NCI-H2227 treated with DMSO at 0.1 percent for 48 hours (cell line): ENCODE results near the gene RAP1GAP2.
"Not testable (repeated sequence)": the region's sequence is repeated elsewhere in the genome, so short reads cannot be mapped to it uniquely, and the experiment has no call there.

Experiments
- DNase-seq: peaks from one replicate; lab custom pipeline; 2025; lab: John Stamatoyannopoulos, UW

The RAP1GAP2 gene

DNA sequence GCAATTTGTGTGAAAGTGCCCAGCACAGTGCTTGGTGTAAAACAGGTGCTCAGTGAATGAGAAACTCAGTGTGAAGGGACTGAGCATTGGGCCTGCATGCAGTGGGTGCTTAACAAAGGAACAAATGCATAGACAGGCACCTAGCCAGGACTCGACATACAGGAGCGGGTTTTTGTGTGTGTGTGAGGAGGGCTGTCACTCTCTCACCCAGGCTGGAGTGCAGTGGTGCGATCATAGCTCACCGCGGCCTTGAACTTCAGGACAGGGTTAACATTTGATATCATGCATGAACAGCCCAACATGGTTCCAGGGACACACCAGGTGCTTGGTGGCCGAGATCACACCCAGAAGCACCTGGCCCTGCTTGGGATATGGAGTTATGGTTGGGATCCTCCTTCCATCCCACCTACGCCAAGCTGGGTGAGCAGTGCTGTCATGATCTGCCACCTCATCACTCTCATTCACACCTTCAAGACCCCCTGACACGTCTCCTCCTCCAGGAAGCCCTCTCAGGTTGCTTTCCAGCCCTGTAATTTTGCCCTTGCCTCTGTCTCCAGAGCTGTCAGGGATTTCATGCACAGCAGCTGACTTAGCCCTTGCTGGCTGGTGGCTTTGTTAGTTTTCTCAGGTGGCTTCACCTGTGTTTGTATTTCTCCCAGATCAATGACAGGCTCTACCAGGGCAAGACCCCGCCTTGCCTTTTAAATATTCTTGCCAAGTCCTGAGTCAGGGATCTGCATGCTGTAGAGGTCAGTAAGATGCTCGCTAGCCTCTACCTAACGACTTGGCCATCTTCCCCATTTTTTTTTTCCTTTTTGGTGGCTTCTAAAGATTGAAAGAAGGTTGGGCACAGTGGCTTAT, 200.8 kb downstream of the RAP1GAP2 start:
- no peak for DNase-seq

- DNase-seq = not testable (repeated sequence)
Measured at GRCh38 chr17:2998469-2998901, 202.2 kb downstream of the RAP1GAP2 start.

DNA sequence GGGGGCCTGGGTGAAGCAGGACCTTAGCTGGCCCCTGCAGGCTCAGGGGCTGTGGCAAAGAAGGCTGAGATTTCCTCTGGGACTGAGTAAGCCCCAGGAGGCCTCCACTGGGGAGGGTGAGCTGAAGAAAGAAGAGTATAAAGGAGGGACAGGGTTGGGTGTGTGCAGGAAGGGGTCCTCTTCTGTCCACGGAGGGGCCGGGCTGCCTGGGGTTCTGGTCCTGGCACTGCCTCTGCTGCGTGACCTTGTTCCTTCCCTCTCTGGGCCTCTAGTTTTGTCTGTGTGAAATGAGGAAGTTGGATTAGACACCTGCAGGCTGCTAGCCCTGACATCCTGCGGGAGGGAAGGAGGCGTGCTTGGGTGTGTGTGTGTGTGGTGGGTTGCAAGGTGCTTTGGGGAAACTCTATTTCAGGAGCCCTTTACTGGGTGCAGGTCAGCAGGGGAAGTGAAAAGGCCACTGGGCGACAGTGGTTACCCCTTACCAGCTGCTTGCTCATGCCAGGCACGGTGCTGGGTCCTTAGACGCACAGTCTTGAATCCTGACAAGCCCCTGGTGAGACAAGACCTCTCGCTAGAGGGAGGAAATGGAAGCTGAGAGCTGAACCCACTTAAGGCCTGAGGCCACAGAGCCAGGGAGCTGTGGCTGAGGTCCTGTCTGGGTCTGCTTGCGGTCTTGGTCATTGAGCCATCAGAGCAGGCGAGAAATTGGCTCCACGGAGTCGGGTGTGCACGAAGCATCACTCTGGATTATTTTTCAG, 206.5 kb downstream of the RAP1GAP2 start:
- no peak for DNase-seq

DNA sequence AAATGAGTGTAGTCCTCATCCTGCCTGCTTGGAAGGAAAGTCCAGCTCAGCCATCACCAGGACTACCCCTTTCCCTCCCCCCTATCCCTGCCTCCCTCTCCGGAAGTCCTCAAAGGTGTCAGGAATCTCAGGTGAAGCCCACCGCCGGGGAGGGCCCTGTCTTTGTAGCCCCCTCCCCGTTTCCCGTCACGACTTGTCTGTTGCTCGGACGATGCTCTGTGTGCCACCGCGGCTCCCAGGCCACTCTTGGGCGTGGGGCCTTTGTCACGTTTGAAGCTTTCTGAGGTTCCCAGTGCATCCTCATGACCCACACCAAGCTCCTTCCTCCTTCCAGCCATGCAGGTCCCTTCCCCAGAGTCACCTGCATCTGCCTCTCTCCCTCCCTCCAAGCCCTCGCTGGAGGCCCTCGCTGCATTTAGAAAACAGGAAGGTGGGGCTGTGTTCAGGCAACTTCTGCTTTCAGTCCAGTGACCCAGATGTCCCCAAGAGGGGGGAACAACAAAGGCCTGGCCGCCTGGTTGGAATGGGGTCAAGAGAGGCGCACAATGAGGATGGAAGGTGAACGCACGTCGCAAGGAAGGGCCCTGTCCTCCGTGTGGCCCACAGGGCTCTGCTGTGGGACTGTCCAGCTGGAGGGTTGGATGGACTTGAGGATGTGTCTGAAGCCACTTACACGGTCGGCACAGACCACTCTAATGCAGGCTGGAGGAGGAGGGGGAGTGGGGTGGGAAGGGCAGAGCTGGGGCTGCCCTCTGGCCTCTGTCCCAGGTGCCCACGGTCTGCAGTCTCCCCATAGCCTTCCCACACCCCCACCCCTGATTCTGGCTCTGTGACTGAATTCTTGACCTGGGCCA, 207.3 kb downstream of the RAP1GAP2 start:
- no peak for DNase-seq

- DNase-seq = peak; percentile 89
Measured at GRCh38 chr17:3004150-3004801, 208.0 kb downstream of the RAP1GAP2 start.

DNA sequence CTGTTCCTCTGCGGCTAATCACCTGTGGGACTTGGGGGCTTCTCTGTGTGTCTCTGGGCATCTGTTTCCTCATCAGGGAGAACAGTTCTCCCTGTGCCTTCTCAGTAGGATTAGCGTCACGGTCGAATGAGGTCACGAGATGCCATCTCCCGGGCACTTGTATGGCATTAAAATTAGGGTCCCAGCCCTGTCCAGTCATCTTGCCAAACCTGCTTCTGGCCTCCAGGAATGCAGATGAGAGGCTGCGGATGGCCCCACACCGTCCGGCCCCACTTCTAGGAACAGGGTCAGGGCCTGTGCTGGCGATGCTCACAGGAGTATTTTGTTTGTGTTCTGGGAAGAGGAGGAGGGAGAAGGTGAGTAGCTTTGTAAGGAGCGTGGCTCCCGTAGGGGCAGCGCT, 208.7 kb downstream of the RAP1GAP2 start:
- no peak for DNase-seq

GRCh38 chr17:3005696-3006095, 209.5 kb downstream of the RAP1GAP2 start:
- no peak for DNase-seq

DNA sequence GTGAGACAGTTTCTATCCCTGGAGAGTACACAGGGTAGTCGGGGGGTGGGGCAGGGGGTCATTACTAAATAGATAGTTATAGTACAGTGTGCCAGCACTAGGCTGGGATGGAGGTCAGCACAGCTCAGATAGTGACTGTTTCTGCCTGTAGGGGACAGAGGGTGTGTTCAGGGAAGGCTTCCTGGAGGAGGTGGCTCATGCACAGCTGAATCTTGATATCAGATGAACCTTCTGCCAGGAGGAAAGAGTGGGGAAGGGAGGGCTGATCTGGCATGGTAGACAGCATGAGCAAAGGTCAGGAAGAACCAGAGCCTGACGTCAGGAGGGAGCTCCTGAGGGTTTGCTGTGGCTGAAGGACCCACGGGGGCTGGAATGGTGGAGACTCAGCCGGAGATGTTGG, 210.6 kb downstream of the RAP1GAP2 start:
- DNase-seq = no peak

- no peak for DNase-seq
Measured at GRCh38 chr17:3007651-3008121, 211.4 kb downstream of the RAP1GAP2 start.

- no peak for DNase-seq
Measured at GRCh38 chr17:3008336-3009288, 212.4 kb downstream of the RAP1GAP2 start.

DNA sequence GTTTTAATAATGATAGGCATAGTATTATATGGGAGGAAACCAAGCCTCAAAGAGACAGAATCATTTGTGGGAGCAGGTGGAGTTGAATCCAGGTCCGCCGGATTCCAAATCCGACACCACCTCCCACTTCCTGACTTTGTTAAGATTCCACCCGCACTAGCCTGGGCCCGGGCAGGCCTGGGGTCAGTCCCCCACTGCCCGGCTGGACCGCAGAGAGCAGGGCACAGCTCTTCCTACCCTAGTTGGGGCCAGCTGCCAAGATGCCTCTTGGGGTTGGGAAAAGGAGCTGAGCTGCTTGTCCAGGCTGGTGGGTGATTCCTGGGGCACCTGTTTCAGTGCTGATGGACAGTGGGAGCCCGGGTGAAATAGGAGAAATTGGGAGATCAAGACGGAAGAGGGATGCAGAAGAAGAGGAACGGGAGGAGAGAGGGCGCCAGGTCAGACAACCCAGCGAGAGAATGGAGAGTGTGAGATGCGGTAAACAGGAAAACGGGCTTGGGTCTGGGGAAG, 213.2 kb downstream of the RAP1GAP2 start:
- no peak for DNase-seq

DNA sequence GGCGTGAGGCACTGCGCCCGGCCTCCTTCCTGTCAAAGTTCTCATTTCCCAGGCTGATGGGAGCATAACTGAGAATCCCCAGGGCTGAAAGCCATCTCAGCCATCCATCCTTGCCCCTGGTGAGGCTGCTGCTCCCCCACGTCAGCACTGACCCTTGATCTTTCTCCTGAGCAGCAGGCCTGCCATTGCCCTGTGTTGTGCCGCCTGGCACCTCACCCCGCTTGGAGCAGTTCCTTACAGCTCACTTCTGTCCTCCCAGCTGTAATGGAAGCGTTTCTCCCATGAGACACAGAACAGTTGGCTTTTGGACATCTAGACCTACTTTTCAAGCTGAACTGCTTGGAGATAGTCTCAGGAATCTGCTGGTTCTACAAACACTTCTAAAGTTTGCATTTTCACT, 215.7 kb downstream of the RAP1GAP2 start:
- DNase-seq = no peak

DNA sequence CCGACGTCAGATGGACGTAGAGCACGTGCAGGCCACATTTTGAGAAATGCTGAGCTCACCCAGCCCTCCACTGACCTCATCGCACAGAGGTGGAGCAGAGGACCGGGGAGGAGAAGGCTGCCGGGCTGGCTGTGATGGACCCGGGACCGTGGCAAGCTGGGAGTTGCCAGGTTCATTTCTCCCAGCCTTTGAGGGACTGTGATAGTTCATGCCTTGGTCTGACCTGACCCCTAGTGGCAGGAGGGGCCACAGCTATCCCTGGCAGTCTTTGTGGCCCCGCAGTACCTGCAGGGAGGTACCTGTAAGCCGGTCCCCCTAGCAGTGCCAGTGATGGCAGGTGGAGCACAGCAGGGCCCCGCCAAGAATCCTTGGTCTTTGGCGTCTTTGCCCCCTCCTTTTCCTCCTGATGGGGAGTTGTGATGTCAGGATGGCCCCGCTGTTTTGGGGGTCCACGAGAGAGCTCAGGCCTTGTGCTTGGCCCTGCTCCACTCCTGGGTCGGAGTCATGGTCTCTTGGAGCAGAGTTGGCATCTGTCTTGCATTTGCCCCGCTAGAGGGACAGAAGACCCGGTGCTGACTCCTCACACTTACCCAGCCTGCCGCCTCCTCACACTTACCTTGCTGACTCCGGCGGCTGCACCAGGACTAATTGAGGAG, 216.8 kb downstream of the RAP1GAP2 start:
- DNase-seq = no peak

- DNase-seq = no peak
Measured at GRCh38 chr17:3015890-3016289, 219.7 kb downstream of the RAP1GAP2 start.

- DNase-seq = no peak
Measured at GRCh38 chr17:3017936-3018335, 221.7 kb downstream of the RAP1GAP2 start.

DNA sequence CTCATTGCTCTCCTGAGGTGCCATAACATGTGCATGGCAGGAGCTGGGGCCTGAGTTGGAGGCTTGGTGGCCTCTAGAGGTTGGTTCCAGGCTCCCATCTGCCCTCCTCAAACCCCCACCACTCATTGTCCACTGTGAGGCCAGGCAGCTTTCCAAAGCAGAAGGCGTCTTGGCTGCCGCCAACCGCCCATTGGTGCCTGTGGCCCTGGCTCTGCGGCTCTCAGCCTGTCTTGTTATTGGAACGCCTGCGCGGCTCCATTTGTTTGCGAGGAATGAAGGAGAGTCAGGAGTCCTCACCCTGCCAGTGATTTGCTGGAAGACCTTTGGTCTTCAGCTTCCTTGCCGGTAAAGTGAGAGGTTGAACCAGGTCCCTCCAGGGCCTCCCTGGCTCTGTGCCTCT, 223.5 kb downstream of the RAP1GAP2 start:
- DNase-seq = no peak

GRCh38 chr17:3020381-3020780, 224.1 kb downstream of the RAP1GAP2 start:
- no peak for DNase-seq

GRCh38 chr17:3022197-3022596, 226.0 kb downstream of the RAP1GAP2 start:
- DNase-seq = no peak

GRCh38 chr17:3024346-3024745, 228.1 kb downstream of the RAP1GAP2 start:
- no peak for DNase-seq
